WTC11 (cell line): ENCODE measurements around the gene METTL24. TPM values are rescaled to one million over a fixed set of nuclear protein-coding genes. Genes with fewer than 3 reads are reported as not detected.

Experiments
- ATAC-seq: fragments of 200-7000 bp; cut with Tn5 transposase; 2 replicates; pipeline ENCODE4 v1.10.0; 2021; ENCODE audit warnings: mild to moderate bottlenecking, moderate library complexity
- CTCF ChIA-PET: fragments of 300-600 bp; sonication (Branson Sonifier 250); formaldehyde crosslinking; loops from one replicate; lab custom pipeline; 2021; ENCODE audit warnings: antibody characterized with exemption; lab: Charles Lee
- POLR2A ChIA-PET: fragments of 350-600 bp; sonication (Branson Sonifier 250); formaldehyde crosslinking; loops from one replicate; lab custom pipeline; 2021; ENCODE audit warnings: antibody characterized with exemption; lab: Charles Lee
- DNase-seq: peaks from one replicate; pipeline ENCODE4 v3.0.0; 2021; ENCODE audit warnings: low spot score
- H3K27ac Mint-ChIP-seq: 2 replicates; pipeline ENCODE4 v1.8.0; 2021; ENCODE audit warnings: mixed read lengths
- H3K27me3 Mint-ChIP-seq: 2 replicates; pipeline ENCODE4 v1.8.0; 2021; ENCODE audit warnings: low read depth, mild to moderate bottlenecking, moderate library complexity, mixed read lengths
- H3K36me3 Mint-ChIP-seq: 2 replicates; pipeline ENCODE4 v1.8.0; 2021; ENCODE audit warnings: mixed read lengths
- H3K4me1 Mint-ChIP-seq: 2 replicates; pipeline ENCODE4 v1.8.0; 2022; ENCODE audit warnings: mixed read lengths
- H3K4me3 Mint-ChIP-seq: 2 replicates; pipeline ENCODE4 v1.8.0; 2021; ENCODE audit warnings: mild to moderate bottlenecking, moderate library complexity, mixed read lengths
- H3K9me3 Mint-ChIP-seq: 2 replicates; pipeline ENCODE4 v1.8.0; 2021; ENCODE audit warnings: mixed read lengths
- CDX4 ChIP-seq: fragments of 250-450 bp; sonication (Bioruptor Pico); IDR thresholded peaks from 2 replicates; pipeline ENCODE4 v1.9.0; 2021; ENCODE audit warnings: moderate library complexity, mild to moderate bottlenecking, inconsistent platforms, borderline replicate concordance
- ETV6 ChIP-seq: sonication (generic); formaldehyde crosslinking; IDR thresholded peaks from 2 replicates; pipeline ENCODE4 v1.8.1; 2022; ENCODE audit warnings: mild to moderate bottlenecking, missing genetic modification reagents
- GRHL2 ChIP-seq: fragments of 250-450 bp; sonication (Bioruptor Pico); IDR thresholded peaks from 2 replicates; pipeline ENCODE4 v1.8.0; 2022; ENCODE audit warnings: mild to moderate bottlenecking, moderate library complexity; ENCODE audit not compliant: insufficient replicate concordance, severe bottlenecking
- HMGA2 ChIP-seq: fragments of 250-450 bp; sonication (Bioruptor Pico); IDR thresholded peaks from 2 replicates; pipeline ENCODE4 v1.4.0; 2021; ENCODE audit warnings: mild to moderate bottlenecking, moderate library complexity
- MXD4 ChIP-seq: fragments of 250-450 bp; sonication (Bioruptor Pico); IDR thresholded peaks from 2 replicates; pipeline ENCODE4 v1.8.0; 2021; ENCODE audit warnings: mild to moderate bottlenecking, moderate library complexity, borderline replicate concordance
- NFATC4 ChIP-seq: fragments of 250-450 bp; sonication (Bioruptor Pico); IDR thresholded peaks from 2 replicates; pipeline ENCODE4 v1.9.0; 2021; ENCODE audit warnings: mild to moderate bottlenecking
- NFE2L1 ChIP-seq: sonication (generic); formaldehyde crosslinking; IDR thresholded peaks from 2 replicates; pipeline ENCODE4 v1.8.1; 2023; ENCODE audit warnings: missing genetic modification reagents
- NFYB ChIP-seq: sonication (generic); formaldehyde crosslinking; conservative IDR thresholded peaks from 2 replicates; pipeline ENCODE4 v1.8.0; 2022; ENCODE audit warnings: low read depth, missing genetic modification reagents
- NR2C2 ChIP-seq: sonication (generic); formaldehyde crosslinking; IDR thresholded peaks from 2 replicates; pipeline ENCODE4 v1.8.0; 2022; ENCODE audit warnings: mild to moderate bottlenecking, missing genetic modification reagents
- SMAD3 ChIP-seq: sonication (generic); formaldehyde crosslinking; IDR thresholded peaks from 2 replicates; pipeline ENCODE4 v1.8.0; 2022; ENCODE audit warnings: missing genetic modification reagents, mild to moderate bottlenecking, borderline replicate concordance
- SMAD4 ChIP-seq: sonication (generic); formaldehyde crosslinking; IDR thresholded peaks from 2 replicates; pipeline ENCODE4 v1.8.0; 2022; ENCODE audit warnings: mild to moderate bottlenecking, missing genetic modification reagents
- SOX15 ChIP-seq: fragments of 250-450 bp; sonication (Bioruptor Pico); IDR thresholded peaks from 2 replicates; pipeline ENCODE4 v1.9.0; 2021; ENCODE audit warnings: mild to moderate bottlenecking
- STAT6 ChIP-seq: sonication (generic); formaldehyde crosslinking; conservative IDR thresholded peaks from 2 replicates; pipeline ENCODE4 v1.8.1; 2023; ENCODE audit warnings: mild to moderate bottlenecking, low read depth, missing genetic modification reagents, moderate library complexity
- TP53 ChIP-seq: sonication (generic); formaldehyde crosslinking; IDR thresholded peaks from 2 replicates; pipeline ENCODE4 v1.8.1; 2023; ENCODE audit warnings: mild to moderate bottlenecking, missing genetic modification reagents
- ZBTB43 ChIP-seq: sonication (generic); formaldehyde crosslinking; IDR thresholded peaks from 2 replicates; pipeline ENCODE4 v1.8.1; 2023; ENCODE audit warnings: mild to moderate bottlenecking, missing genetic modification reagents
- ZNF121 ChIP-seq: sonication (generic); formaldehyde crosslinking; IDR thresholded peaks from 2 replicates; pipeline ENCODE4 v1.8.0; 2023; ENCODE audit warnings: missing genetic modification reagents
- ZNF512 ChIP-seq: sonication (generic); formaldehyde crosslinking; IDR thresholded peaks from 2 replicates; pipeline ENCODE4 v1.8.1; 2022; ENCODE audit warnings: missing genetic modification reagents, borderline replicate concordance
- ZNF671 ChIP-seq: fragments of 250-450 bp; sonication (Bioruptor Pico); IDR thresholded peaks from 2 replicates; pipeline ENCODE4 v1.8.0; 2021; ENCODE audit warnings: mild to moderate bottlenecking
- total RNA-seq: library from RNA; stranded (reverse); gene quantifications from 3 replicates; pipeline ENCODE4 v1.2.3, GENCODE V29; 2021

METTL24 gene
- total RNA-seq, 1 experiment from 2014 or later = 0.31 TPM

GRCh38 chr6:110198561-110198960 is 159.6 kb downstream of the METTL24 start (continued):
- no peak for TF ChIP-seq STAT6 (CRISPR knock-in tag)

- no peaks in the 10 kb centered on the region for H3K27me3 Mint-ChIP-seq
- DNase-seq (no peak), ATAC-seq (no peak)
- H3K4me3 Mint-ChIP-seq = no peak overlapping the region
- no peak for TF ChIP-seq GRHL2 (CRISPR knock-in tag)
- H3K36me3 Mint-ChIP-seq = peaks cover 18% of the 10 kb centered on the region
- H3K4me1 Mint-ChIP-seq = peaks cover 6% of the 10 kb centered on the region; the same call in 1 of the 2 replicates
- ChIA-PET CTCF (interaction anchor here (2.4 kb wide), 1 partner anchor 145 kb away, joined by 7 read pairs; no protein-coding TSS in a partner anchor), POLR2A (no interaction called here)
- H3K27ac Mint-ChIP-seq = no peak overlapping the region
- no peaks in the 10 kb centered on the region for H3K9me3 Mint-ChIP-seq
Observed at GRCh38 chr6:110196874-110197273, 161.3 kb downstream of the METTL24 start.

GRCh38 chr6:110195639-110196038 is 162.5 kb downstream of the METTL24 start:
- peaks cover 6% of the 10 kb centered on the region; the same call in 1 of the 2 replicates for H3K4me1 Mint-ChIP-seq
- ChIA-PET POLR2A (no interaction called here), CTCF (no interaction called here)
- H3K4me3 Mint-ChIP-seq = no peak overlapping the region
- H3K27me3 Mint-ChIP-seq = no peaks in the 10 kb centered on the region
- H3K36me3 Mint-ChIP-seq = peaks cover 18% of the 10 kb centered on the region
- DNase-seq (no peak), ATAC-seq (no peak)
- no peaks in the 10 kb centered on the region for H3K9me3 Mint-ChIP-seq
- TF ChIP-seq ZNF121 (CRISPR knock-in tag) (no peak), TP53 (CRISPR knock-in tag) (no peak), SOX15 (no peak), ZNF512 (CRISPR knock-in tag) (no peak), SMAD4 (CRISPR knock-in tag) (no peak), NFYB (CRISPR knock-in tag) (no peak), NR2C2 (CRISPR knock-in tag) (no peak), SMAD3 (CRISPR knock-in tag) (no peak), NFE2L1 (no peak), HMGA2 (CRISPR knock-in tag) (no peak), ZNF671 (CRISPR knock-in tag) (no peak), GRHL2 (CRISPR knock-in tag) (no peak), NFATC4 (CRISPR knock-in tag) (no peak), CDX4 (CRISPR knock-in tag) (no peak), MXD4 (CRISPR knock-in tag) (no peak), ZBTB43 (CRISPR knock-in tag) (no peak), ETV6 (no peak)
- no peak overlapping the region for H3K27ac Mint-ChIP-seq

Other genes starting within 250 kb of the METTL24 start
- 22.3 to 28.9 TPM (median 27.7 TPM) in 3 replicates for gene WASF1, start 178.7 kb downstream of the METTL24 start, total RNA-seq
- 24.7 to 25.7 TPM (median 25.1 TPM) in 3 replicates for gene CDC40, start 177.9 kb downstream of the METTL24 start, total RNA-seq
- gene DDO, start 57.2 kb upstream of the METTL24 start, total RNA-seq = not detected in 3 replicates
- 0.34 TPM in 1 of 3 replicates, not detected in the others for gene SLC22A16, start 118.3 kb upstream of the METTL24 start, total RNA-seq